Stimulated activated naive CD4-positive, alpha-beta T cell (primary cell): ENCODE results near the gene OR4L1.
"Not testable (repeated sequence)": the region's sequence is repeated elsewhere in the genome, so short reads cannot be mapped to it uniquely, and the experiment has no call there.

Experiments
- DNase-seq, 6 experiments: peaks; one replicate each; lab custom pipeline; 2025; lab: John Stamatoyannopoulos, UW

OR4L1 gene

GRCh38 chr14:20059745-20060144, at the start of gene OR4L1:
OR4L1 (plus strand) TSS chr14:20060045; CDS start chr14:20060045, 0 bp downstream.
- no peak for DNase-seq

GRCh38 chr14:20019257-20019865, 40.5 kb upstream of the OR4L1 start, which contains the start of gene OR4K14:
OR4K14 (minus strand) TSS chr14:20019307; CDS start chr14:20015193, 4,114 bp downstream.
- no peak for DNase-seq

- no peak for DNase-seq
These were observed 28.8 kb upstream of the OR4L1 start for GRCh38 chr14:20031058-20031457.

- DNase-seq = no peak
These were observed 24.4 kb upstream of the OR4L1 start for GRCh38 chr14:20035449-20035848.

- no peak for DNase-seq
These were observed 23.9 kb upstream of the OR4L1 start, which contains the start of gene OR4K13 for GRCh38 chr14:20035938-20036337. OR4K13 (minus strand) TSS chr14:20036038; CDS start chr14:20034758, 1,280 bp downstream.

GRCh38 chr14:20044243-20044642, 15.6 kb upstream of the OR4L1 start:
- no peak for DNase-seq

- DNase-seq = no peak
These were observed 11.6 kb upstream of the OR4L1 start for GRCh38 chr14:20048202-20048601.

GRCh38 chr14:20092050-20092449, 32.2 kb downstream of the OR4L1 start:
- no peak for DNase-seq

GRCh38 chr14:20093442-20093841, 33.6 kb downstream of the OR4L1 start:
- no peak for DNase-seq

GRCh38 chr14:20098926-20099770, 39.3 kb downstream of the OR4L1 start:
- not testable (repeated sequence) for DNase-seq

- no peak for DNase-seq
These were observed 50.6 kb downstream of the OR4L1 start, which contains the start of gene OR4K17 for GRCh38 chr14:20110438-20110837. OR4K17 (plus strand) TSS chr14:20110739; CDS start chr14:20117500, 6,761 bp downstream.
